Panc1 (cell line): Measurements from ENCODE around the gene PPP1R2B. TPM values are rescaled to one million over a fixed set of nuclear protein-coding genes. Genes with fewer than 3 reads are reported as not detected.

ENCODE experiments used
- ATAC-seq: fragments of 200-7000 bp; cut with Tn5 transposase; 2 replicates; pipeline ENCODE4 v1.9.1; 2020; ENCODE audit warnings: mild to moderate bottlenecking, moderate library complexity
- BruUV-seq: library from RNA; stranded (reverse); fragments of 400-500 nt; replicated peaks from 2 replicates; lab custom pipeline; 2021; lab: Mats Ljungman, UMichigan
- CTCF ChIA-PET: fragments of 300-600 bp; sonication (Branson Sonifier 250); formaldehyde crosslinking; loops from one replicate; lab custom pipeline; 2022; ENCODE audit warnings: antibody characterized with exemption; lab: Charles Lee
- POLR2A ChIA-PET: fragments of 300-600 bp; sonication (Branson Sonifier 250); formaldehyde crosslinking; loops from one replicate; lab custom pipeline; 2022; ENCODE audit warnings: antibody characterized with exemption; lab: Charles Lee
- DNase-seq: peaks from one replicate; pipeline ENCODE4 v3.0.0-alpha.2; 2010; ENCODE audit warnings: low read depth, low spot score
- H3K27ac ChIP-seq: 2 replicates; pipeline ENCODE4 v1.5.1; 2011; ENCODE audit warnings: mild to moderate bottlenecking, low read length, inconsistent platforms
- H3K27me3 ChIP-seq: fragments of 200-500 bp; sonication (Bioruptor generic); 2 replicates; pipeline ENCODE4 v1.6.0; 2014; ENCODE audit warnings: low read length, inconsistent platforms; ENCODE audit not compliant: control insufficient read depth, insufficient read depth
- H3K36me3 ChIP-seq: fragments of 200-500 bp; sonication (Bioruptor generic); 2 replicates; pipeline ENCODE4 v1.5.1; 2014; ENCODE audit warnings: inconsistent platforms, mild to moderate bottlenecking, low read length, moderate library complexity; ENCODE audit not compliant: control insufficient read depth, insufficient read depth
- H3K4me1 ChIP-seq: 2 replicates; pipeline ENCODE4 v1.5.1; 2011; ENCODE audit warnings: inconsistent platforms, mild to moderate bottlenecking, low read length, moderate library complexity; ENCODE audit not compliant: control insufficient read depth, insufficient read depth
- H3K4me3 ChIP-seq, 2 experiments: 2 replicates each; pipeline ENCODE4 v1.5.1; 2011 to 2012; ENCODE audit warnings: low read depth in 2 of 2, low read length in 2 of 2, mild to moderate bottlenecking in 2 of 2, inconsistent platforms in 1 of 2, moderate library complexity in 1 of 2
- H3K9me3 ChIP-seq: fragments of 200-500 bp; sonication (Bioruptor generic); 2 replicates; pipeline ENCODE4 v1.5.1; 2014; ENCODE audit warnings: low read depth, mild to moderate bottlenecking, inconsistent platforms, low read length, moderate library complexity; ENCODE audit not compliant: control insufficient read depth, insufficient read depth
- CTCF ChIP-seq: fragments of 450-650 bp; IDR thresholded peaks from 2 replicates; pipeline ENCODE4 v1.5.1; 2017; ENCODE audit warnings: mild to moderate bottlenecking
- POLR2AphosphoS5 ChIP-seq: IDR thresholded peaks from 2 replicates; pipeline ENCODE4 v1.6.1; 2012; ENCODE audit warnings: mild to moderate bottlenecking, low read depth, low read length, moderate library complexity
- REST ChIP-seq, 2 experiments: IDR thresholded peaks; 2 replicates each; pipeline ENCODE4 v1.6.1; 2011 to 2012; ENCODE audit warnings: low read depth in 2 of 2, control low read depth in 1 of 2, low read length in 1 of 2, mild to moderate bottlenecking in 1 of 2, moderate library complexity in 1 of 2; ENCODE audit not compliant: insufficient read depth in 1 of 2
- SIN3A ChIP-seq: IDR thresholded peaks from 2 replicates; pipeline ENCODE4 v1.6.1; 2012; ENCODE audit warnings: low read depth, mild to moderate bottlenecking, low read length, moderate library complexity, borderline replicate concordance; ENCODE audit not compliant: insufficient read depth
- TCF7L2 ChIP-seq: IDR thresholded peaks from 2 replicates; pipeline ENCODE4 v1.6.1; 2011; ENCODE audit warnings: mild to moderate bottlenecking, low read depth, low read length, inconsistent platforms
- in situ Hi-C: cut with HindIII; loops from 2 replicates; pipeline ENCODE4 v1.10.0; 2016; ENCODE audit warnings: low sequenced_read_pairs, low pct_unique_long_range_greater_than_20kb
- intact Hi-C: fragments of 100-400 bp; cut with micrococcal nuclease; formaldehyde crosslinking; loops from one replicate; pipeline ENCODE4 v1.10.0; 2022; ENCODE audit not compliant: unreplicated experiment
- total RNA-seq: library from RNA; stranded (reverse); gene quantifications from one replicate; pipeline ENCODE4 v1.2.1, GENCODE V29; 2021; ENCODE audit not compliant: unreplicated experiment

PPP1R2B gene
- total RNA-seq, 1 experiment from 2014 or later = 0.10 TPM

DNA sequence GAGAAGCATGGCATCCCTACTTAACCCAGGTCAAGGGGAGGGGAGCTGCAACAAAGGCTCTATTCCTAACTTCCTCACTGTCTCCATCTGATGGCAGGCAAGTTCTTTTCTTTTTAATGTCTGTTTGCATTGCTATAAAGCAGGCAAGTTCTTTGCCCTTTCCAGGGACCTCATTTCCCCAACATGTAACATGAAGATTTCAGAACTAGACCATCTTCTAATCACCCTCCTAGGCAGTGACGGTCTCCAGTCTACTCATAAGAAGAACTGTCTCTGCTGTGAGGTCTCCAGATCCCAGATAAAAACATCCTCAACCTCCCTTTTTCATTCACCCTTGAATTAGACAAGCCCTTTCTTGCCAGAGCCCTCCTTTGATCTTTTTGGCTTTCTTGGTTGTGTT is 42.1 kb downstream of the PPP1R2B start:
- no peak for TF ChIP-seq CTCF
- TF ChIP-seq REST (IDR thresholded peaks at IDR 0.05; ENCODE audit: insufficient read depth in 1 of 2, low read depth in 2 of 2, low read length in 1 of 2) = no peak
- no peak for TF ChIP-seq TCF7L2
- TF ChIP-seq SIN3A = no peak
- no peak for TF ChIP-seq POLR2AphosphoS5
- Histone ChIP-seq H3K9me3 (no peaks in the 10 kb centered on the region), H3K36me3 (no peaks in the 10 kb centered on the region), H3K4me1 (no peaks in the 10 kb centered on the region), H3K4me3 (no peak overlapping the region), H3K27ac (no peak overlapping the region), H3K27me3 (no peaks in the 10 kb centered on the region)
- intact Hi-C loops (no loop called here), in situ Hi-C loops (no loop called here)
- ChIA-PET CTCF (no interaction called here), POLR2A (no interaction called here)
- no TSS peak for BruUV-seq
- ATAC-seq (no peak), DNase-seq (no peak)

DNA sequence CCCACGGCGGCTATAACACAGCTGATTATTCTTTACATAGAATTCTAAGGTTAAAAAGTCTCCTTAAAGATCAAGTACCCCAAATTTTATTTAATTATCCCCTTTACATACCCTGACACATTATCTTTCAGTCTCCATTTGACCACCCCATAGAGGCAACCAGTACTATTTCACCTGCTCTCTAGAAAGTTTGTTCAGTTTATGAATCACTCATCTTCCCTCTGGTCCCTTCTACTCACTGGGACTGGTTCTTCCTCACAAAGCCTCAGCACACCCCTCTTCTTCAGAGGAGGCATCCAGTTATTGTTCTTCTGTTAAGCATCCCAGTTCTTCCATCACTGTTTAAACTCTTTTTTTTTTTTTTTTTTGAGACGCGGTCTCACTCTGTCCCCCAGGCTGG is 42.8 kb downstream of the PPP1R2B start:
- no TSS peak for BruUV-seq
- H3K27ac ChIP-seq = no peak overlapping the region
- intact Hi-C loops = no loop called here

More for the DNA sequence above, 42.8 kb downstream of the PPP1R2B start:
- no peaks in the 10 kb centered on the region for H3K27me3 ChIP-seq
- no peaks in the 10 kb centered on the region for H3K9me3 ChIP-seq
- in situ Hi-C loops = no loop called here
- H3K36me3 ChIP-seq = no peaks in the 10 kb centered on the region
- POLR2A ChIA-PET = no interaction called here
- CTCF ChIA-PET = no interaction called here
- TF ChIP-seq CTCF = no peak
- TF ChIP-seq TCF7L2 = no peak
- TF ChIP-seq POLR2AphosphoS5 = no peak
- no peak for TF ChIP-seq REST (IDR thresholded peaks at IDR 0.05; ENCODE audit: insufficient read depth in 1 of 2, low read depth in 2 of 2, low read length in 1 of 2)
- TF ChIP-seq SIN3A = no peak
- H3K4me1 ChIP-seq = no peaks in the 10 kb centered on the region
- DNase-seq = no peak
- no peak overlapping the region for H3K4me3 ChIP-seq
- ATAC-seq = no peak
